CD4-positive, alpha-beta T cell treated with Interferon alpha-2 for 1 hour (primary cell): ENCODE results near the gene PACS1.

ENCODE experiments used
- DNase-seq, 2 donors: peaks; one replicate each; pipeline ENCODE4 v3.0.0-alpha.2; 2020 to 2022

PACS1 gene

DNA sequence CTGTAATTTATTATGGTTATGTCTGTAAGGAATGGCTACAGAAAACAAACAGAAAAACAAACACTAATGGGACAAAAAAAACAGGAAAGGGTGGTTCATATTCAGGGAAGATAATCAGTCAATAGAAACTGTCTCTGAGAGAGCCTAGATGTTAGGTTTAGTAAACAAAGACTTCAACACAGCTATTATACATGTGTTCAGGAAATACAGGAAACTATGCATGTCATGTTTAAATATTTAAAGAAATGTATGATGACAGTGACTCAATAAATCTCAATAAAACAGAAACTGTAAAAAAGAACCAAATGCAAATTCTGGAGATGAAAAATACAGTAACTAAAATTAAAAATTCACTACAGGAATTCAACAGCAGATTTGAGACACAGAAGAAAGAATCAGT is 76.0 kb downstream of the PACS1 start:
- no peak for DNase-seq

DNA sequence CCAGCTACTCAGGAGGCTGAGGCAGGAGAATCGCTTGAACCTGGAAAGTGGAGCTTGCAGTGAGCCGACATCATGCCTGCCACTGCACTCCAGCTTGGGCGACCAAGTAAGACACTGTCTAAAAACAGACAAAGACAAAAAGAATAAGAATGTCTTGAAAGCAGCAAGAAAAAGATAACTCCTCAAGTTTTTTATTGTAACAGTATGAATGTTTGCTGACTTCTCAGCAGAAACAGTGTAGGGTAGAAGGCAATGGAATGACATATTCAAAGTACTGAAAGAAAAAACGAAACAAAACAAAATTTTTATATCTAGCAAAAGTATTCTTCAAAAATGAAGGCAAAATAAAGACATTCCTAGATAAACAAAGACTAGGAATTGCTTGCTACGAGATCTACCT is 76.9 kb downstream of the PACS1 start:
- no peak for DNase-seq

DNA sequence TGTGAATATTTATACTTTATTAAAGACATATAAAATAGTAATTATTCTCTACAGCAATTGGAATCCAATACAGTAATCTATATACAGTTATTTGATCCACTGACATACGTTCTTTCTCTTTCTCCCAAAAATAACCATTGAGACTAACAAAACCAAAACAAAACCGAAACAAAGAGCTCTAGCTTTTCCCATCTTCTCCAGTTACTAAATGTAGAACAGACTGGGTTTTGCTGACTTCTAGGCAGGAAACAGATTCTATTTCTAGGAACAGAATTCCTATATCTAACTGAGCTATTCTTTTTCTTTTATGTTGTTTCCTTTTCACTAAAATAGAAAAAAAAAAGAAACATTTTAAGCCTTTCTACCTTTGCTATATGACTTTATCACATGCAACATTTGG is 80.1 kb downstream of the PACS1 start:
- no peak for DNase-seq

DNA sequence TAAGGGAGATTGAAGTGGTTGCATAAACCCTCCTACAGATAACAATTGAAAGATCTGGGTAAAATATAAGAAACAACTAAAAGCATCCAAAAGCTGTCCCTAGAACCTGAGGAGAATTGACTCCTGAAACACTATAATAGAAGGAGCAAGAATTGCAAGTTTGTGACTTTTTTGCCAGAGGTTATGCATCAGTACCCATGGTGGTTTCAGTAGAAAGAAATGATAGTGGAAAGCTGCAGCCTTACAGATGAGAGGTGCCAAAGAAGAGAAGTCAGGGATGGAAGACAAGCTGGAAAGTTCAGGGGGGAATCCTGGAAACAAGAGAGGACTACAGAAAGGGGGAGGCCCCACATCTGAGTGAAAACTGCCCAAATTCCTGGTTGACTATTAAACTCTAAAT is 80.7 kb downstream of the PACS1 start:
- DNase-seq = no peak

- DNase-seq = no peak
Measured at GRCh38 chr11:66151273-66151672, 81.2 kb downstream of the PACS1 start.

DNA sequence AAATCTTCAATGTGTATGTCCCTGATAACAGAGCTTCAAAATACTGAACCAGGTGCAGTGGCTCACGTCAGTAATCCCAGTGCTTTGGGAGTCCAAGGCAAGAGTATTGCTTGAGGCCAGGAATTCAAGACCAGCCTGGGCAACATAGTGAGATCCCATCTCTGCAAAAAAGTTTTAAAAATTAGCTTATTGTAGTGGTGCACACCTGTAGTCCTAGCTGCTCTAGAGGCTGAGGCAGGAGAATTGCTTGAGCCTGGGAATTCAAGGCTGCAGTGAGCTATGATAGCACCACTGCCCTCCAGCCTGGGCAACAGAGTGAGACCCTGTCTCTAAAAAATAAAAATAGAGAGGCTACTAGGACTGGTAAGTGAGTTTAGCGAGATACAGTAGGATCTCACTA is 84.0 kb downstream of the PACS1 start:
- DNase-seq = no peak

- DNase-seq = no peak
Measured at GRCh38 chr11:66155387-66156073, 85.5 kb downstream of the PACS1 start.

DNA sequence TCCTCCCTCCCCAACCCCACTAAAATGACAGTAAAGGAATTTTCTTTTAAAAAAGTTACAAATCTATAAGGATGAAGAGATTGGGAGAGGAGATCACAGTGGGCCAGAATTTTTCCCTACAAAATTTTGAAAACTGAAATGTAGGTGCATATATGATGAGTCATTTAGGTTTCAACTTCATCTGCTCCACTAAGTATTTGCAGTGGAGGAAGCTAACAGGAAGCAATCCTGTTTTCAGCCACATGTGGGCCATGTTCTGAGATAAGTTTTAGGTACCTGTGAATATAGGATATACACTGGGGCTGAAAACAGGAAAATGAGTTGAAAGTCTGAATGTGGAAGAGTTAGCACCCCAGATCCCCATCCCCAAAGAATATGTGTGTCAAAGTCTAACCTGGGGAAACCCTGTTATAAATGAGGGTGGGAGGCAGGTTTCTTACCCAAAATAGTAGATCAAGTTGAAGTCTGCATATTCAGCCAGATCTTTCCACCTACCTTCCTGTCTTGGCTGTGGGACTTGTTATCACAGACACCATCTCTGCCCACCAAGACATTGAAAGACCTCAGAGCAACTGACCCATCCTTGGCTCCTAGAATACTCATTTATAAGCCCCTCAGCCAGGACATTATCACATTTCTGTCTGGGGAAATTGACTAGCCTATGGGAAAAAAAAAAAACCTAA is 87.3 kb downstream of the PACS1 start:
- no peak for DNase-seq

DNA sequence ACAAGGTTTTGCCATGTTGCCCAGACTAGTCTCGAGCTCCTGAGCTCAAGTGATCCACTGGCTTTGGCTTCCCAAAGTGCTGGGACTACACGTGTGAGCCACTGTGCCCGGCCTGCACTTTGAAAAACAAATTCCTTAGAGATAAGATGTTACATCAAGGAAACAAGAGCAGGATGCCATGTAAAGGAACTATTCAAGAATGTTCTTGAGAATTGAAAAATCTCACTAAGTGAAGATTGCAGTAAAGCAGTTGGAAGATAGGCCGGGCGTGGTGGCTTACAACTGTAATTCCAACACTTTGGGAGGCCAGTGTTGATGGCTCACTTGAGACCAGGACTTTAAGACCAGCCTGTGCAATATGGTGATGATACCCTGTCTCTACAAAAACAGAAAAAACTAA is 88.1 kb downstream of the PACS1 start:
- no peak for DNase-seq

DNA sequence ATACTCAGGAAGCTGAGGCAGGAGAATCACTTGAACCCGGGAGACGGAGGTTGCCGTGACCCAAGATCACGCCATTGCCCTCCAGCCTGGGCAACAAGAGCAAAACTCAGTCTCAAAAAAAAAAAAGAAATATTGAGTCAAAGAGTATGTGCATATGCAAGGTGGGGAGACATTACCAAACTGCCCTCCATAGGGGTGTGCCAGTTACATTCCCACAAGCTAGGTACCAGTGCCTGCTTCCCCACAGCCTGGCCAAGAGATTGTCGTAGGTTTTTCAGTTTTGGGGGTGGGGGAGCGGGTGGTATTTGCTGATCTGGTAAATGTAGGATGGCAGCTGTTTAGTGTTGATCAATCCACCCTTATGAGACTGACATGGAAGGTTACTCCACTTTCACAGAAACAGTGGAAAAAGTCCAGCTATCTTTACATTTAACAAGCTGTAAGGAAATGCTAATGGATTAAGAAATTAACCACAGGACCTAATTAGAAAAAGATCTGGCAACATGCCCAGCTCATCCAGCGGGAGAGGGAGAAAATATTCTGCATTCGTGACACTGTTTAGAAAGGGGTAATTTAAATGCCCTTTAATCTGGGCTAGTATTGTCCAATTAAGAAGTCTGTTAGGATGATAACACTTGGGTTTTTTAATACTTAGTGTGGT is 89.4 kb downstream of the PACS1 start:
- no peak for DNase-seq

GRCh38 chr11:66160709-66161108 is 90.6 kb downstream of the PACS1 start:
- DNase-seq = no peak

DNA sequence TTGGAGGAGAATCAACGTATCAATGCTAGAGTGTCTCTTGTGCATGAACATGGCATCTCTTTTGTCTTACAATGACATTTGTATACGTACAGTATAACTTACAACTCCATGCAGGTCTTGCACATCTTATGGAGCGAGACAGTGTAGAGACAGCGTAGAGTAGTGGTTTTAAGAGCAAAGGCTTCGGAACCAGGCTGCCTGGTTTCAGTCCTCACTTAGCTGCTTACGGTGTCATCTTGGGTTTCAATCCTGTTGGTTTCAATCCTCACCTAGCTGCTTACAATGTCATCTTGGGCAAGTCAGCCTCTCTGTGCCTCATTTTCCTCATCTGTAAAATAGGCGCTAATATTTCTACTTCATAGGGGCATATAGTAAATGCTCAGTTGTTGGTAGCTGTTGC is 98.2 kb downstream of the PACS1 start:
- DNase-seq = no peak

DNA sequence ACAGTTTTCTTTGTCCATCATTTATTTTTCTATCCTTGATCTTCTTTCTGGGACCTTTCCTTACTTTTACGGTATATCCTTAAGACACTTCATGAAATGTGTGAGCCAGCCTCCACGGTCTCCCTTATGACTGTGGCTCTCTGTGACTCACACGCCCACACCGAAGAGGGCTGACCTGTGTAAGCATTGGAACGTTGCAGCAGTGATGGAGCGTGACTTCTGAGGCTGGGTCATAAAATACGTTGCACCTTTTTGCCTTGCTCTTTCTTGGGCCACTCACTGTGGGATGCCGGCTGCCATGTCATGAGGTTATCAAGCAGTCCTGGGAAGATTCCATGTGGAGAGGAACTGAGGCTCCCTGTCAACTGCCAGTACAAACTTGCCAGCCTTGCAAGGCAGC is 102.1 kb downstream of the PACS1 start:
- DNase-seq = no peak

- no peak for DNase-seq
Measured at GRCh38 chr11:66176650-66177049, 106.6 kb downstream of the PACS1 start.

DNA sequence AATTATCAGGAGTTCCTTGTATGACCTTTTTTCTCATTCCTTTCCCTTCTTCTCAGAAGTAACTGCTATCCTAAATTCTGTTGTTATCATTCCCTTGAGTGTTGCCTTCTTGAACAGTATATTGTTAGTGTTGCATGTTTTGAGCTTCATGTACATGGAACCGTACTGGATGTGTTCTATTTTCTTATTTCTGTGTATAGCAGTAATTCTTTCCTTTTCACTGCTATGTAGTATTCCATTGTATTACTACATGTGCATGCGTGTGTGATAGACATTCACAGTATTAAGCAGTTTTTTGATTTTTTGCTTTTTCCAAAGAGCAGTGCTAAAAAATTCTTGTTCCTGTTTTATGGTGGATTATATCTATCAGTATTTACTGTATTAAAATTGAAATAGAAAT is 108.1 kb downstream of the PACS1 start:
- no peak for DNase-seq

GRCh38 chr11:66178871-66179270 is 108.8 kb downstream of the PACS1 start:
- no peak for DNase-seq

DNA sequence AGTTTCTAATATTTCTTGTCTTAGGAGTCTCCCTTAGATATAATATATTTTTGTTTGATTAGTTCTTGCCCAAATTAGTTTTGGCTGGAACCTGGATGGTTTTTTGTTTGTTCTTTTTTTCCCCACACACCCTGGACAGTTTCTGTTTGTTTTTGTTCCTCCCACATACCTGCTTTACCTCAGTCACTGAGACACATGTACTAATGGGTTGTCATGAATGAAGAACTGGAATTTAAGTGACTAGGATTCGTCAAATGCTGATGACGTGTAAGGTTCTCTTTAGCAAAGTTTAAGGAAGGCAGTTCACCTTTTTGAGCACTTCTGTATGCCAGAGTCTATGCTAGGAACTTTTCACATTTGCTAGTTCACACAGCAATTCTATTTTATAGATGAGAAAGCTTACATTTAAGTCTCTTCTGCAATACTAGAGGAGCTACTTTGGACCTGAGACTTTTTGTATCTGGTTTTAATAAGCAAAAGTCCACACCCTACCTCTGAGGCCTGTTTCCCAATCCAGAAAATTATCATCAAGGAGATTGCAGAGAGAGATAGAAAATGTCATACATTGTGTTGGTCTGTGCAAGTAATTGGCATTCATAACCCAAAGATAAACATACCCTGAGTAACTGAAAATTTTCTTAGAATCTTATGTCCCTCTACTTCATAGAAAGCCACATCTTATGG is 111.7 kb downstream of the PACS1 start:
- DNase-seq = no peak

- peak; percentile 45 to 61 for DNase-seq
Measured at GRCh38 chr11:66183494-66184048, 113.5 kb downstream of the PACS1 start.

GRCh38 chr11:66184728-66185127 is 114.7 kb downstream of the PACS1 start:
- DNase-seq = no peak

DNA sequence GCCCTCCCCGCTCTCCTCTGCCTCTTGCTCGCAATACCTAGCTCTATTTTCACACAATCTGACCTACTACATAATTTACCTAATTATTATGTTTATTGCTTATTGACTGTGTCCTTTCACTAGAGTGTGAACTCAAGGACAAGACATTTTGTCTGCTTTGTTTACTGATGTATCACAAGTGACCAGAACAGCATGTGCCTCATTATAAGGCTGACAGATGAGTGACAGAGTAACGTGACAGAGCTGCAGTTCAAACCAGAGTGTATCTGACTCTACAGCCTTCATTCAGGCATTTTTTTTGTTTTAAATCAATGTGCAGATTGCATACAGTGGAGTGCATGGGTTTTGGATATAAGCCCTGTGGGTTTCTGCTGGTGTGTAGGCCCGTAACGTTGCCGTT is 116.4 kb downstream of the PACS1 start:
- DNase-seq = no peak

GRCh38 chr11:66187453-66187852 is 117.4 kb downstream of the PACS1 start:
- no peak for DNase-seq

DNA sequence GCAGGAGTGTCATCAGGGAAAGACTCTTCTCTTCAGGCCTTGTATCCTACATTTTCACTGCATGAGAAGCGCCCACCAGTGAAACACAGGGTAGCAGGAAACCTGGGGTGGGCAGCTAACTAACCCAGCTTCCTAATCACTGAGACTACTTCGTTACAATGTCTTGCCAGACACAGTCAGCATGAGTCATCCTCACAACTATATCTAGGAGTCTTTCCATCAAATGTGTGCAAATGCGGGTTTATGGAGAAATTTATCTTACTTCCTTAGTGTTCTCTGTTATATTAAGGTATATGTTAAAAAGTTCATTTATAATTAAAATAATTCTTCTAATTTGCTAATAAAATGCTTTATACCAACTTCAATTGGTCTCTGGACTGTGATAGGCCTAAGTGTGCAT is 118.5 kb downstream of the PACS1 start:
- DNase-seq = no peak

- DNase-seq = no peak
Measured at GRCh38 chr11:66189031-66189745, 119.1 kb downstream of the PACS1 start.
